CD4-positive, alpha-beta T cell treated with Interleukin-12 subunit alpha and Interleukin-12 subunit beta, for 1 hour (primary cell): ENCODE data around the gene HES7.

Experiments
- DNase-seq: peaks from one replicate; pipeline ENCODE4 v3.0.0-alpha.2; 2020

Gene HES7

GRCh38 chr17:8155231-8155995, 31.5 kb upstream of the HES7 start:
- DNase-seq = peak; percentile 48

- DNase-seq = no peak
Measured at GRCh38 chr17:8154608-8155155, 30.8 kb upstream of the HES7 start.

GRCh38 chr17:8153957-8154607, 30.2 kb upstream of the HES7 start:
- DNase-seq = peak; percentile 95

DNA sequence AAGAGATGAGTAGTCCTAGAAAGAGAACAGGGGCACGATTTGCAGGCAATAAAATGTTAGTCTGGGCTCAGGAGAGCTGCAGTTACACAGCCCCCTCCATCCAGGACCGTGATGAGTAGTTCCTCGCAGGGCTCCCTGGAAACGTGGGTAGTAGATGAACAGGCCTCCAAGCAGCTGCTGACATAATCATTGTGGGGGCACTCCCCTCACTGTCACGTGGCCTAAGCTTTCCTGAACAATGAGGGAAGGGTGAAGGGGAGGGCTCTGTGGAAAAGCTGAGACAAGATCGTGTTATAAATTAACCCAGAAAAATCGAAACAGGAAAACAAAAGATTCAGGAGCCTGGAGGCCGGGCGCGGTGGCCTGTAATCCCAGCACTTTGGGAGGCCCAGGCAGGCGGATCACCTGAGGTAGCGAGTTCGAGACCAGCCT, 29.6 kb upstream of the HES7 start:
- DNase-seq = peak; percentile 54

DNA sequence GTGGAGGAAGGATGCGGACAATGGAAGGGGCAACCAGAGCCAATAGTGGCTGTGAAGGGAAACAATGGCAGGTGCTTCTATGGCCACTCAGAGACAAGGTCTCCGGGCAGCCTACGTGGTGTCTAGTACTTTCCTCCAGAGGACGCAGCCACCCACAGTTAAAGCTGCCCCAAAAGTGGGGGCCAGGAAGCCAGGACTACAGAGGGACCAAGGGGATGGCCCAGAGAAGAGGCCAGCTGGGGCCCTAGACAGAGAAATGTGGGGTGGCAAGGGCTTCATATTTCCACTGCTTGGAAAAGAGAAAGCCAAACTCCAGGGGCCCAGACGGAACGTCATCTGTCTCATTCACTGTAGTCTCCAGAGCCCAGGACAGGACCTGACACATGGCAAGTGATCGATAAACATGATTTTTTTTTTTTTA, 29.1 kb upstream of the HES7 start:
- DNase-seq = no peak

GRCh38 chr17:8152112-8152775, 28.3 kb upstream of the HES7 start, which contains the start of gene PER1:
Gene PER1, minus strand, starts transcription at chr17:8152404. Its CDS starts 1,698 bp downstream, at chr17:8150706.
- DNase-seq = peak; percentile 94

- DNase-seq = peak; percentile 53
Measured at GRCh38 chr17:8151641-8152111, 27.8 kb upstream of the HES7 start.

- DNase-seq = peak; percentile 93
Measured at GRCh38 chr17:8151120-8151640, 27.3 kb upstream of the HES7 start.

DNA sequence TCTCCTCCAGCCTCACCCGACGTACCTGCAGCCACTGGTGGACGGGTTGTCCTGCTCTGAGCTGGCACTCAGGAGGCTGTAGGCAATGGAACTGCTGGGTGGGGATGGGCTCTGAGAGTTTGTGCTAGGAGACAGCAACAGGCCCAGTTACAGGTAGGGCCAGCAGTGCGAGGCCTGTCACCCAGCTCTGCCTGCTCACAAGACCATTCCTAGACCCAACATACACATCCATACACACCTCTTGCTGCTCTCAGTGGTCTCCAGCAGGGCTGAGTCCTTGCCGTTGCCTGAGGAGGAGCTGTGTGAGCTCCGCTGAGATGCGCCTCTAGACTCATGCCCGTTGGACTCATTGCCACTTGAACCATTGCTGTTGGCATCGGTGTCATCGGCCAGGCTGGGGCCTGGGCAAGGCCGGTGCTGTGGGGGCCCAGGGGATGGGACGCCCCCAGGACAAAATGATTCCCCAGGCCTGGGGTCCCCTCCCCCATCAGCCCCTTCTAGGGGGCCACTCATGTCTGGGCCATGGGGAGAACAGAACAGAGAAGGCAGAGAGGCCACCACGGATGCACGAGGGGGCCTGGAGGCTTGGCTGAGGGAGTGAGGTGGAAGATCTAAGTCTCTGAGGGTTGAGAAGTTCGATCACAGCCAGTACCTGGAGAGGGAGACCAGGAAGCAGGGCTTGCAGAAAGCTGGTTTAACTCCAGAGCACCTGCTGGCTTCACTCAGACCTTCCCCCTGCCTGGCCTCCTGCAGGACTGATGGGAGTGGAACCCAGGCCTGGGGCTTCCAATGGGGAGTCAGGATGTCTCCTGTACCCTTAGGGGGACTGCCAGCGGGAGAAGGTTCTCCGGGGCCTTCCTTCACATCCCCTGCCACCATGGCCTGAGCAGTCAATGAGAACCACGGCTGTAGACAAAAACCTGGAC, 26.6 kb upstream of the HES7 start:
- peak; percentile 15 for DNase-seq

GRCh38 chr17:8149419-8150193, 25.7 kb upstream of the HES7 start:
- peak; percentile 5 for DNase-seq

- DNase-seq = peak; percentile 15
Measured at GRCh38 chr17:8148560-8148959, 24.7 kb upstream of the HES7 start.

- no peak for DNase-seq
Measured at GRCh38 chr17:8147805-8148404, 24.0 kb upstream of the HES7 start.

- DNase-seq = peak; percentile 13
Measured at GRCh38 chr17:8147141-8147804, 23.4 kb upstream of the HES7 start.

GRCh38 chr17:8146381-8147140, 22.7 kb upstream of the HES7 start:
- peak; percentile 3 for DNase-seq

GRCh38 chr17:8145811-8146210, 21.9 kb upstream of the HES7 start:
- peak; percentile 10 for DNase-seq

DNA sequence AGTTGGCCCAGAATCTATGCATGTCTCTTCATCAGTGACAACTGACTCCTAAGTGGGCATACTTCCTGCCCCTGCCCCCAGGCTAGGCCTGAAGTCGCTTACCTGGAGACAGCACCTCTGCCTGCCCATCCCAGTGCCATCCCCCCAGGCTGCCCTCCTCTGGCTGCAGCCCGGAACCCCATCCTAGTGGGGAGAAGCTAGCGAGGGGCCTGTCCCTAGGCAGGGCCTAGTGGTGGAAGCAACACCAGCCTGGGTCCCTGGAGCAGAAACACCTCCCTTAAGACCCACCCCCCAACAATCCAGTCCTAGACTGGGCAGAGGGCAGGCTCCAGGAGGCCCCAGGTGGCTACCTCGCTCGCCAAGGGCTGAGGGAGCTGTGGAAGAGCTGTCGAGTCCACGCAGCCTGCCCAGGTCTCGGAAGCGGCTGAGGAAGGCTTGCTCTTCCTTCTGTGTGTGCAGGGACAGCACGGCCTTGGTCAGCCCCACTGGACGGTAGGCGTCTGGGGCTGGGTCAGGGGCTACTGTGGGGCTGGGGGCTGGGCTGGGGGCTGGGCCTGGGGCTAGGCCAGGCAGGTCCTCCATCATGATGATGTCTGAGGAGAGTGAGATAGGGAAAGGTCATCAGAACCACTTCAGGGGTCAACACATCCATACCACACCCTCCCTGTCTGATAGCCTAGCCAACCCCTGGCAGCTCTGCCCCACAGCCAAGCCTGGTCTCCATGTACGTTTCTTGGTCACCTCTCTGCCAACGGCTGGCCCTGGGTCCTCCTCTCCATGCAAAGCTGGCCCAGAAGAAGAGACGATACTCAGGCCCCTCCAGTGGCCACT, 20.7 kb upstream of the HES7 start:
- peak; percentile 7 for DNase-seq

DNA sequence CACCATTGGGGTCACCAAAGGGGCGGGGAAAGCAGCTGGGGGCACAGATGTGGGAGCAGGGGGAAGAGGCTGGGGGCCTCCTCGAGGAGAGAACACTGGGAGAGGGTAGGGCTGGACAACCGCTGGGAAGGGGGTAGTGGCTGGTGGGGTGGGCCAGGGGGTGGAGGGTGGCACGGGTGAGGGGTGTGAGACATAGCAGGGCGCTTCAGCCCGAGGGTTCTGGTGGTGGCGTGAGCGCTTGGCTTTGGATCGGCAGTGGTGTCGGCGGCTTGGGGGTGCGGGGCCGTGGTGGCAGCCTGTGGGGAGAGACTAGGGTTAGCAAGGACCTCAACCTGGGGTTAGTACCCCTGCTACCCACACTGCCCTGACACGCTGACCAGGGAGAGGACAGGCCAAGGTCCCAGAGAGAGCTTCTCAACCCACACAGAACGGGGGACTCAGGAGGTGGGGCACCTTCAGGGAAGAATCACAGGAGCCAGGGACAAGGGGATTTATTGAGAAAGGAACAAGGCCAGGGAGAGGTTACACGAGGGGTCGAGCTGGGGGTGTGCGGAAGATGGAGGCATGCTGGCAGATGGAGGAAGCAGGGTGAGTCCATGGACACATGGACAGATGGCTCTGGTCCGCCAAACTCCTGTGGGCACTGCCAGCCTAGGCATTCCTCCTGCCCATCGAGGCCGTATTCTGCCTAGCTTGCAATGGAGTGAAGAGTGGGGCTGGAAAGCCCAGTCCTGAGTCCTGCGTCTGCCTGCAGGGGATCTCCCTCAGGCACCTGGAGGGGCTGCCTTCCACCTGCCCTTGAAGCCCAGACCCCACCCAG, 19.9 kb upstream of the HES7 start:
- peak; percentile 30 for DNase-seq
